HepG2 (cell line): ENCODE measurements around the gene NFATC2. TPM values are rescaled to one million over a fixed set of nuclear protein-coding genes. Genes with fewer than 3 reads are reported as not detected.

Experiments
- ATAC-seq: fragments of 200-7000 bp; cut with Tn5 transposase; 3 replicates; pipeline ENCODE4 v1.9.1; 2020; ENCODE audit warnings: mild to moderate bottlenecking, moderate library complexity
- BruUV-seq: library from RNA; stranded (reverse); fragments of 400-500 nt; replicated peaks from 2 replicates; lab custom pipeline; 2021; lab: Mats Ljungman, UMichigan
- CTCF ChIA-PET: fragments of 300-600 bp; formaldehyde crosslinking; extraction: SDS; loops from one replicate; lab custom pipeline; 2021; ENCODE audit warnings: low total read pairs, inconsistent platforms, low intra/inter-chr PET ratio; lab: Yijun Ruan, JAX
- POLR2A ChIA-PET: fragments of 350-600 bp; sonication (Branson Sonifier 250); formaldehyde crosslinking; loops from one replicate; lab custom pipeline; 2020; ENCODE audit warnings: antibody characterized with exemption, inconsistent platforms; lab: Yijun Ruan, JAX
- DNase-seq: peaks from one replicate; pipeline ENCODE4 v3.0.0-alpha.2; 2015; ENCODE audit warnings: low spot score
- FAIRE-seq: peaks from 3 replicates; lab custom pipeline; 2011; peaks lifted over from hg19 to GRCh38; lab: Jason Lieb, UNC
- H2AFZ ChIP-seq: one replicate; pipeline ENCODE4 v1.6.1; 2011; ENCODE audit warnings: low read length, inconsistent platforms
- H3K27ac ChIP-seq: fragments of 300-600 bp; 3 replicates; pipeline ENCODE4 v1.8.0; 2011; ENCODE audit warnings: mixed run types, mild to moderate bottlenecking, mixed read lengths, low read length, inconsistent platforms; ENCODE audit not compliant: insufficient read depth; ENCODE audit errors: extremely low read length
- H3K27me3 ChIP-seq, 2 experiments: fragments of 200-600 bp in 1 of 2; 2 replicates in 1 of 2; 3 replicates in 1 of 2; pipeline versions ENCODE4 v1.6.0 to v1.8.0; 2011; ENCODE audit warnings: low read length in 2 of 2, mild to moderate bottlenecking in 2 of 2, moderate library complexity in 2 of 2, inconsistent platforms in 1 of 2; ENCODE audit not compliant: insufficient read depth in 2 of 2, control insufficient read depth in 1 of 2
- H3K36me3 ChIP-seq, 2 experiments: fragments of 200-600 bp in 1 of 2; replicated peaks in 1 of 2; 2 replicates in 1 of 2; 3 replicates in 1 of 2; pipeline versions ENCODE4 v1.5.1 to v1.8.0; 2011; ENCODE audit warnings: low read length in 2 of 2, inconsistent platforms in 1 of 2; ENCODE audit not compliant: insufficient read depth in 2 of 2, control insufficient read depth in 1 of 2
- H3K4me1 ChIP-seq: 2 replicates; pipeline ENCODE4 v1.5.1; 2012; ENCODE audit warnings: low read length, inconsistent platforms; ENCODE audit not compliant: insufficient read depth
- H3K4me2 ChIP-seq: 2 replicates; pipeline ENCODE4 v1.6.0; 2011; ENCODE audit warnings: low read depth, low read length, inconsistent platforms
- H3K4me3 ChIP-seq, 3 experiments: fragments of 200-600 bp in 1 of 3; sonication (generic), shearing (Covaris generic) in 1 of 3; replicated peaks in 1 of 3; 2 replicates each; pipeline ENCODE4 v1.5.1; 2011 to 2016; ENCODE audit warnings: low read length in 3 of 3, inconsistent platforms in 2 of 3, low read depth in 2 of 3, mild to moderate bottlenecking in 2 of 3, control low read depth in 1 of 3, mixed read lengths in 1 of 3; ENCODE audit not compliant: insufficient read depth in 1 of 3
- H3K79me2 ChIP-seq: one replicate; pipeline ENCODE4 v1.6.1; 2011; ENCODE audit warnings: low read length, inconsistent platforms; ENCODE audit not compliant: insufficient read depth
- H3K9ac ChIP-seq: 2 replicates; pipeline ENCODE4 v1.6.0; 2011; ENCODE audit warnings: mild to moderate bottlenecking, low read depth, low read length, inconsistent platforms; ENCODE audit not compliant: insufficient read depth
- H3K9me3 ChIP-seq: 2 replicates; pipeline ENCODE4 v1.5.1; 2012; ENCODE audit warnings: mild to moderate bottlenecking, low read length
- H4K20me1 ChIP-seq: 2 replicates; pipeline ENCODE4 v1.6.0; 2011; ENCODE audit warnings: inconsistent platforms, mild to moderate bottlenecking, low read length, moderate library complexity; ENCODE audit not compliant: insufficient read depth
- GMEB1 ChIP-seq: sonication (generic); formaldehyde crosslinking; IDR thresholded peaks from 2 replicates; pipeline ENCODE4 v1.5.1; 2020; ENCODE audit warnings: missing genetic modification reagents, mild to moderate bottlenecking, borderline replicate concordance
- KDM3A ChIP-seq: IDR thresholded peaks from 2 replicates; pipeline ENCODE4 v1.6.1; 2018; ENCODE audit warnings: low read depth, missing compliant biosample characterization
- KLF13 ChIP-seq: sonication (generic); formaldehyde crosslinking; IDR thresholded peaks from 2 replicates; pipeline ENCODE4 v1.4.0; 2020; ENCODE audit warnings: mild to moderate bottlenecking, missing genetic modification reagents
- STAT6 ChIP-seq: sonication (generic); formaldehyde crosslinking; IDR thresholded peaks from 2 replicates; pipeline ENCODE4 v1.4.0; 2020; ENCODE audit warnings: missing genetic modification reagents, mild to moderate bottlenecking, borderline replicate concordance
- TAF1 ChIP-seq: sonication (generic); formaldehyde crosslinking; IDR thresholded peaks from 2 replicates; pipeline ENCODE4 v1.4.0; 2020; ENCODE audit warnings: missing genetic modification reagents
- ZMYM3 ChIP-seq: sonication (generic); formaldehyde crosslinking; IDR thresholded peaks from 2 replicates; pipeline ENCODE4 v1.5.1; 2020; ENCODE audit warnings: mild to moderate bottlenecking, missing genetic modification reagents
- ZNF605 ChIP-seq: sonication (generic); formaldehyde crosslinking; IDR thresholded peaks from 2 replicates; pipeline ENCODE4 v1.8.0; 2022; ENCODE audit warnings: mild to moderate bottlenecking, missing genetic modification reagents
- ZNF710 ChIP-seq: sonication (generic); formaldehyde crosslinking; IDR thresholded peaks from 2 replicates; pipeline ENCODE4 v1.5.0; 2020; ENCODE audit warnings: mild to moderate bottlenecking, missing genetic modification reagents, borderline replicate concordance
- WGBS: methylation state at CpG from one replicate; pipeline ENCODE4 v1.1.6; 2017; ENCODE audit warnings: low lambda C conversion rate; 5-methylcytosine and 5-hydroxymethylcytosine counted together
- in situ Hi-C: cut with HindIII; loops from 2 replicates; pipeline ENCODE4 v1.10.0; 2017; ENCODE audit warnings: low pct_unique_long_range_greater_than_20kb; ENCODE audit not compliant: extremely low pct_ligation_motif_present
- intact Hi-C: fragments of 100-400 bp; cut with micrococcal nuclease; formaldehyde crosslinking; loops from one replicate; pipeline ENCODE4 v1.10.0; 2022; ENCODE audit not compliant: unreplicated experiment
- polyA plus RNA-seq, 8 experiments: library from polyadenylated mRNA; depleted of rRNA in 3 of 8; stranded (reverse) in 7 of 8; unstranded in 1 of 8; fragments of >200 nt; fragmentation: Illumina TruSeq in 4 of 8; extraction: Trizol in 4 of 8; gene quantifications; 2 replicates each; pipeline versions ENCODE4 v1.2.1 to v1.2.3, GENCODE V29; 2011 to 2016; ENCODE audit warnings: low read depth in 4 of 8, missing spikeins in 1 of 8, mixed read lengths in 1 of 8; ENCODE audit not compliant: insufficient read depth in 1 of 8
- total RNA-seq, 5 experiments: library from RNA; depleted of rRNA; stranded (reverse); fragments of >200 nt; fragmentation: Illumina TruSeq; extraction: Trizol; gene quantifications; 2 replicates each; pipeline ENCODE4 v1.2.3, GENCODE V29; 2016; ENCODE audit warnings: low read depth in 1 of 5

NFATC2 gene
- total and polyA plus RNA-seq, 2 of the 13 experiments (the other 11 are each of a cell fraction or from before 2014, with no cell fraction given) = 1.9 to 3.3 TPM

- TF ChIP-seq GMEB1 (CRISPR knock-in tag) (no peak), ZMYM3 (CRISPR knock-in tag) (peak; percentile 76)
Measured at GRCh38 chr20:51565298-51566144, 23.0 kb upstream of the NFATC2 start (continued).

GRCh38 chr20:51563486-51564332 is 21.2 kb upstream of the NFATC2 start:
- Histone ChIP-seq H2AFZ (no peak overlapping the region), H3K4me1 (peaks cover 51% of the 10 kb centered on the region), H3K4me3 (peak overlapping the region in 2 of 3 experiments; percentile 16 to 47; a peak in 2 of 6 replicates), H3K27me3 (peaks cover 8 to 54% of the 10 kb centered on the region in 2 experiments; a peak in 4 of 5 replicates), H3K36me3 (no peaks in the 10 kb centered on the region), H4K20me1 (peaks cover 11% of the 10 kb centered on the region; the same call in 1 of the 2 replicates), H3K9ac (0 out of 2 replicates have a peak overlapping the region, but pooled peaks have one; percentile 6), H3K9me3 (no peaks in the 10 kb centered on the region), H3K4me2 (peak overlapping the region; percentile 96), H3K27ac (no peak overlapping the region), H3K79me2 (no peaks in the 10 kb centered on the region)
- WGBS = 18% methylated on average over 15 of the region's 15 CpGs
- ChIA-PET POLR2A (interaction anchor here (1.2 to 2.8 kb wide), 8 partner anchors 8 to 77 kb away, joined by 3 to 16 read pairs (median 4); partner anchors contain the start of gene NFATC2), CTCF (no interaction called here)
- no TSS peak for BruUV-seq
- intact Hi-C loops (loop anchor here (1.0 kb wide), 1 partner anchor 21 kb away; the partner anchor contains the start of gene NFATC2), in situ Hi-C loops (no loop called here)
- FAIRE-seq = peak; percentile 8
- DNase-seq = peak; percentile 68
- peak; percentile 71 for ATAC-seq
- TF ChIP-seq KDM3A = no peak
- TF ChIP-seq ZNF710 (CRISPR knock-in tag) = no peak
- no peak for TF ChIP-seq TAF1
- TF ChIP-seq STAT6 (CRISPR knock-in tag) = no peak
- TF ChIP-seq KLF13 (CRISPR knock-in tag) = no peak
- TF ChIP-seq ZNF605 (CRISPR knock-in tag) = no peak
